Trophoblast cell (in vitro differentiated cells and primary cell): ENCODE data around the gene PTPN12.

Experiments
- DNase-seq, 2 donors: peaks; one replicate each; pipeline ENCODE4 v3.0.0-alpha.2; 2016
- H2AFZ ChIP-seq: 2 replicates; pipeline ENCODE4 v1.6.1; 2013; ENCODE audit warnings: low read length, moderate library complexity, mild to moderate bottlenecking; ENCODE audit not compliant: insufficient read depth, poor library complexity
- H2AK5ac ChIP-seq: 2 replicates; pipeline ENCODE4 v1.6.1; 2013; ENCODE audit warnings: mild to moderate bottlenecking, low read length
- H2BK120ac ChIP-seq: 2 replicates; pipeline ENCODE4 v1.6.1; 2013; ENCODE audit warnings: low read length, mild to moderate bottlenecking, moderate library complexity; ENCODE audit not compliant: insufficient read depth, poor library complexity
- H2BK12ac ChIP-seq: 2 replicates; pipeline ENCODE4 v1.6.1; 2013; ENCODE audit warnings: mild to moderate bottlenecking, low read length, moderate library complexity
- H2BK5ac ChIP-seq: 2 replicates; pipeline ENCODE4 v1.6.1; 2013; ENCODE audit warnings: low read length, low read depth, moderate library complexity, mild to moderate bottlenecking; ENCODE audit not compliant: poor library complexity
- H3K14ac ChIP-seq: 2 replicates; pipeline ENCODE4 v1.6.1; 2013; ENCODE audit warnings: mild to moderate bottlenecking, low read length
- H3K18ac ChIP-seq: 2 replicates; pipeline ENCODE4 v1.6.1; 2013; ENCODE audit warnings: mild to moderate bottlenecking, low read length
- H3K23ac ChIP-seq: 2 replicates; pipeline ENCODE4 v1.6.1; 2013; ENCODE audit warnings: low read length
- H3K27ac ChIP-seq: 2 replicates; pipeline ENCODE4 v1.5.1; 2013; ENCODE audit warnings: low read depth, mild to moderate bottlenecking, inconsistent platforms, low read length, moderate library complexity
- H3K27me3 ChIP-seq: 2 replicates; pipeline ENCODE4 v1.6.1; 2013; ENCODE audit warnings: inconsistent platforms, mild to moderate bottlenecking, low read length, moderate library complexity; ENCODE audit not compliant: insufficient read depth
- H3K36me3 ChIP-seq, 2 experiments: 1 replicate in 1 of 2; 2 replicates in 1 of 2; pipeline ENCODE4 v1.6.1; 2013; ENCODE audit warnings: low read length in 2 of 2, mild to moderate bottlenecking in 2 of 2, moderate library complexity in 1 of 2; ENCODE audit not compliant: insufficient read depth in 2 of 2, control insufficient read depth in 1 of 2
- H3K4ac ChIP-seq: 2 replicates; pipeline ENCODE4 v1.6.1; 2013; ENCODE audit warnings: low read depth, mild to moderate bottlenecking, low read length, moderate library complexity
- H3K4me1 ChIP-seq, 2 experiments: 1 replicate in 1 of 2; 2 replicates in 1 of 2; pipeline ENCODE4 v1.6.1; 2013; ENCODE audit warnings: low read length in 2 of 2, mild to moderate bottlenecking in 2 of 2, moderate library complexity in 1 of 2; ENCODE audit not compliant: insufficient read depth in 2 of 2, control insufficient read depth in 1 of 2
- H3K4me2 ChIP-seq: 2 replicates; pipeline ENCODE4 v1.6.1; 2013; ENCODE audit warnings: inconsistent platforms, mild to moderate bottlenecking, low read length, moderate library complexity
- H3K4me3 ChIP-seq: 2 replicates; pipeline ENCODE4 v1.5.1; 2013; ENCODE audit warnings: mild to moderate bottlenecking, low read depth, low read length, inconsistent platforms
- H3K79me1 ChIP-seq: one replicate; pipeline ENCODE4 v1.6.1; 2013; ENCODE audit warnings: low read length
- H3K79me2 ChIP-seq: 2 replicates; pipeline ENCODE4 v1.6.1; 2013; ENCODE audit warnings: low read length, mild to moderate bottlenecking; ENCODE audit not compliant: control insufficient read depth, insufficient read depth, poor library complexity
- H3K9ac ChIP-seq: 2 replicates; pipeline ENCODE4 v1.6.1; 2013; ENCODE audit warnings: mild to moderate bottlenecking, low read length
- H3K9me3 ChIP-seq: 2 replicates; pipeline ENCODE4 v1.6.1; 2013; ENCODE audit warnings: low read depth, mild to moderate bottlenecking, control low read depth, inconsistent platforms, low read length; ENCODE audit not compliant: insufficient read depth
- H4K12ac ChIP-seq: 2 replicates; pipeline ENCODE4 v1.6.1; 2013; ENCODE audit warnings: low read depth, mild to moderate bottlenecking, low read length, moderate library complexity
- H4K8ac ChIP-seq: 2 replicates; pipeline ENCODE4 v1.6.1; 2013; ENCODE audit warnings: low read depth, mild to moderate bottlenecking, low read length, moderate library complexity
- H4K91ac ChIP-seq: one replicate; pipeline ENCODE4 v1.6.1; 2013; ENCODE audit warnings: low read depth, mild to moderate bottlenecking, low read length, moderate library complexity
- WGBS: extraction: QIAGEN DNeasy Blood & Tissue Kit; methylation state at CpG from one replicate; pipeline ENCODE4 v1.1.7; 2013; ENCODE audit warnings: missing lambda C conversion rate; ENCODE audit not compliant: insufficient read length, insufficient coverage; ENCODE audit errors: extremely low coverage; 5-methylcytosine and 5-hydroxymethylcytosine counted together

PTPN12 gene

GRCh38 chr7:77548206-77548605 lies 11.1 kb downstream of the PTPN12 start:
- Histone ChIP-seq H2AFZ (no peak overlapping the region), H3K14ac (no peak overlapping the region), H3K4me1 (no peaks in the 10 kb centered on the region), H3K9ac (no peak overlapping the region), H3K27ac (no peak overlapping the region), H2BK12ac (no peak overlapping the region), H3K4me2 (no peak overlapping the region), H3K4ac (peak overlapping the region; percentile 86), H2AK5ac (no peak overlapping the region), H4K12ac (no peak overlapping the region), H3K27me3 (no peaks in the 10 kb centered on the region), H4K8ac (no peak overlapping the region), H3K79me2 (peaks cover 11% of the 10 kb centered on the region), H3K79me1 (peaks cover 2% of the 10 kb centered on the region), H2BK120ac (no peak overlapping the region), H3K36me3 (no peaks in the 10 kb centered on the region), H3K4me3 (no peak overlapping the region), H3K23ac (no peak overlapping the region), H2BK5ac (no peak overlapping the region), H4K91ac (no peak overlapping the region), H3K9me3 (no peaks in the 10 kb centered on the region), H3K18ac (no peak overlapping the region)
- DNase-seq, result no peak
- no CpG with 5 or more reads among the region's 3 CpGs for WGBS

DNA sequence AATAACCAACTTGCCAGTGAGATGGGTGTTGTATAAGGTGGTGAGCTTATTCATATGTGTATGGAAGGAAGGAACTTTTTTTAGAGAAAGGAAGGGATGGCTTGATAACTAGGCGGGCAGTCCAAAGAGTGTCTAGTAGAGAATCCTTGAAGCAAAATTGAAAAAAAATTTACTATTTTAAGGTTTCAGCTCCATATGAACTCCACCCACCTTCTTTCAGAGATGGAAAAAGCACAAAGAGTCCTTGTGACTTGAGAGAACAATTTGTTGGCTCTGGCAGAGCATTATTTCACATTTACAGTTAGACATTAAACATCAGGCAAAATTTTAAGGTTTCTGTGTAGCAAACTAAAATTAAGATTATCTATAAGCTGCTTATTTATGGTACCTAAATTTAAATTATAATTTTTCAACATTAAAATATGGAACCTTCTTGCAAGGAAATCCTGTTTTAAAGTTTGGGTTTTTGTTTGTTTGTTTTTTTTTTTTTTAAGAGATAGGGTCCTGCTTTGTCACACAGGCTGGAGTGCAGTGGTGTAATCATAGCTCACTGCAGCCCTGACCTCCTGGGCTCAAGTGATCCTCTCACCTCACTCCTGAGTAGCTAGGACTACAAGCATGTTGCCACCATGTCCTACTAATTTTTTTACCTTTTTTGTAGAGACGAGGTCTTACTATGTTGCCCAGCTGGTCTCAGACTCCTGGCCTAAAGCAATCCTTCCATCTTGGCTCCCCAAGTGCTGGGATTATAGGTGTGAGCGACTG lies 12.2 kb downstream of the PTPN12 start:
- Histone ChIP-seq H3K79me1 (peaks cover 2% of the 10 kb centered on the region), H3K36me3 (no peaks in the 10 kb centered on the region), H4K8ac (no peak overlapping the region), H3K4me3 (no peak overlapping the region), H3K9me3 (no peaks in the 10 kb centered on the region), H4K12ac (no peak overlapping the region), H3K27ac (no peak overlapping the region), H2BK12ac (no peak overlapping the region), H3K14ac (no peak overlapping the region), H3K79me2 (peaks cover 11% of the 10 kb centered on the region), H3K18ac (no peak overlapping the region), H3K4ac (peak overlapping the region; percentile 83), H2BK5ac (no peak overlapping the region), H3K23ac (no peak overlapping the region), H2BK120ac (no peak overlapping the region), H4K91ac (no peak overlapping the region), H3K9ac (no peak overlapping the region), H2AFZ (no peak overlapping the region), H3K4me2 (no peak overlapping the region), H3K27me3 (no peaks in the 10 kb centered on the region), H2AK5ac (no peak overlapping the region), H3K4me1 (no peaks in the 10 kb centered on the region)
- no peak for DNase-seq
- no CpG with 5 or more reads among the region's 3 CpGs for WGBS

DNA sequence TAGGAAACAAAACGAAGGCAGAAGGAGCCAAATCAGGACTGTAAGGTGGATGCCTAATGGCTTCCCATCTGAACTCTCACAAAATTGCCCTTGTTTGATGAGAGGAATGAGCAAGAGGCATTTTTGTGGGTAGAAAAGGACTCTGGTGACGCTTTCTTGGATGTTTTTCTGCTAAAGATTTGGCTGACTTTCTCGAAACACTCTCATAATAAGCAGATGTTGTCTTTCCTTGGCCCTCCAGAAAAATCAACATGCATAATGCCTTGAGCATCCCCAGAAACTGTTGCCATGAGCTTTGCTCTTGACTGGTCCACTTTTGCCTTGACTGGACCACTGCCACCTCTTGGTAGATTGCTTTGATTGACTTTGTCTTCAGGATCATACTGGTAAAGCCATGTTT lies 13.5 kb downstream of the PTPN12 start:
- no peak overlapping the region for H4K8ac ChIP-seq
- no peak overlapping the region for H2BK120ac ChIP-seq
- peaks cover 2% of the 10 kb centered on the region for H3K79me1 ChIP-seq
- no peaks in the 10 kb centered on the region for H3K27me3 ChIP-seq
- no peak for DNase-seq
- no peaks in the 10 kb centered on the region for H3K9me3 ChIP-seq
- no peak overlapping the region for H3K27ac ChIP-seq
- H3K18ac ChIP-seq, result no peak overlapping the region
- H3K36me3 ChIP-seq, result peaks cover 0 to 3% of the 10 kb centered on the region in 2 experiments
- peak overlapping the region; percentile 30 for H3K4ac ChIP-seq
- H2BK12ac ChIP-seq, result no peak overlapping the region
- WGBS, result no CpG with 5 or more reads among the region's 3 CpGs
- no peak overlapping the region for H2AFZ ChIP-seq
- no peak overlapping the region for H3K9ac ChIP-seq
- no peak overlapping the region for H3K4me3 ChIP-seq
- H3K14ac ChIP-seq, result no peak overlapping the region
- no peak overlapping the region for H2AK5ac ChIP-seq
- no peak overlapping the region for H4K91ac ChIP-seq
- peaks cover 14% of the 10 kb centered on the region for H3K79me2 ChIP-seq
- H3K4me2 ChIP-seq, result no peak overlapping the region
- no peak overlapping the region for H2BK5ac ChIP-seq
- H4K12ac ChIP-seq, result no peak overlapping the region
- H3K23ac ChIP-seq, result no peak overlapping the region
- H3K4me1 ChIP-seq, result no peaks in the 10 kb centered on the region

DNA sequence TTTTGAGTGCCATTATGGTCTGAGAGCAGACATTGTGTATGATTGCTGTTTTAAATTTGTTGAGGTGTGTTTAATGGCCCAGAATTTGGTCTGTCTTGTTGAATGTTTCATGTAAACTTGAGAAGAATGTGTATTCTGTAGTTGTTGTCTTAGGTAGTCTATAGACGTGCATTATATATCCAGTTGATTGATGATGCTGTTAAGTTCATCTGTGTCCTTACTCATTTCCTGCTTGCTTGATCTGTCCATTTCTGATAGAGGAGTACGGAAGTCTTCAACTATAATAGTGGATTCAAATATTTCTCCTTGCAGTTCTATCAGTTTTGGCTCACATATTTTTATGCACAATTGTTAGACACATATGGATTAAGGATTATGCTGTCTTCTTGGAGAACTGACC lies 16.0 kb downstream of the PTPN12 start:
- Histone ChIP-seq H3K9me3 (no peaks in the 10 kb centered on the region), H4K8ac (no peak overlapping the region), H3K27ac (no peak overlapping the region), H3K4ac (no peak overlapping the region), H2AK5ac (no peak overlapping the region), H3K4me1 (no peaks in the 10 kb centered on the region), H2BK120ac (no peak overlapping the region), H4K91ac (no peak overlapping the region), H3K14ac (no peak overlapping the region), H3K9ac (no peak overlapping the region), H3K4me3 (no peak overlapping the region), H3K18ac (no peak overlapping the region), H4K12ac (no peak overlapping the region), H3K23ac (no peak overlapping the region), H2BK5ac (no peak overlapping the region), H3K79me2 (peaks cover 17% of the 10 kb centered on the region), H3K36me3 (peaks cover 4 to 5% of the 10 kb centered on the region in 2 experiments), H3K79me1 (peaks cover 2% of the 10 kb centered on the region), H2AFZ (no peak overlapping the region), H2BK12ac (no peak overlapping the region), H3K27me3 (no peaks in the 10 kb centered on the region), H3K4me2 (no peak overlapping the region)
- WGBS, result no CpG with 5 or more reads among the region's 2 CpGs
- DNase-seq, result no peak
